Subcutaneous adipose tissue (tissue), 4 donors: ENCODE data around the gene FHAD1. TPM values are rescaled to one million over a fixed set of nuclear protein-coding genes. Genes with fewer than 3 reads are reported as not detected.

Experiments
- total RNA-seq, 4 donors: library from RNA; depleted of rRNA; stranded (reverse); fragments of >200 nt; gene quantifications; one replicate each; pipeline ENCODE4 v1.1.0, GENCODE V29; 2016
- TF ChIP-seq, protein P1 (sequence below): fragments of 450-650 bp; IDR thresholded peaks from one replicate; pipeline ENCODE4 v1.5.1; 2016; ENCODE audit warnings: low read depth, mild to moderate bottlenecking, control low read depth, antibody characterized with exemption, moderate library complexity

FHAD1 gene
- total RNA-seq, 4 donors from 2014 or later = 1.1 to 1.7 TPM; not detected in 2

DNA sequence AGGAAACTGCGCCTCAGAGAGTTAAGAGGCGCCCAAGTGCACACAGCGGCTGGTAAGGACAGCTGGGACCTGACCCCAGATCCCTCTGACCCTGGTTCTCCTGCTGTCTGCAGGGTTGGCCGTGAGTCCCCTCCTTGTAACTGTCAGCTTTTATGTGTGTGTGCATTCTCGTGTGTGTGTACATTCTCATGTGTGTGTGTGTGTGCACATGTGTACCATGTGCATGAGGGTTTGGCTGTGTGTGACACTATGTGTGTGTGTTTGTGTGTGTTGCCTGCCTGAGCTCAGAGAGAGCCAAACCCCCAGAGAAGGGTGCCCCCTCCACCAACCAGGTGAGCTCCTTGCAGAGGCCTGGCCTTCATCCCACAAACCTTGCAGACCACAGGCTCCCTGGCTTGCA lies 136.8 kb downstream of the FHAD1 start:
- TF ChIP-seq, protein P1, sequence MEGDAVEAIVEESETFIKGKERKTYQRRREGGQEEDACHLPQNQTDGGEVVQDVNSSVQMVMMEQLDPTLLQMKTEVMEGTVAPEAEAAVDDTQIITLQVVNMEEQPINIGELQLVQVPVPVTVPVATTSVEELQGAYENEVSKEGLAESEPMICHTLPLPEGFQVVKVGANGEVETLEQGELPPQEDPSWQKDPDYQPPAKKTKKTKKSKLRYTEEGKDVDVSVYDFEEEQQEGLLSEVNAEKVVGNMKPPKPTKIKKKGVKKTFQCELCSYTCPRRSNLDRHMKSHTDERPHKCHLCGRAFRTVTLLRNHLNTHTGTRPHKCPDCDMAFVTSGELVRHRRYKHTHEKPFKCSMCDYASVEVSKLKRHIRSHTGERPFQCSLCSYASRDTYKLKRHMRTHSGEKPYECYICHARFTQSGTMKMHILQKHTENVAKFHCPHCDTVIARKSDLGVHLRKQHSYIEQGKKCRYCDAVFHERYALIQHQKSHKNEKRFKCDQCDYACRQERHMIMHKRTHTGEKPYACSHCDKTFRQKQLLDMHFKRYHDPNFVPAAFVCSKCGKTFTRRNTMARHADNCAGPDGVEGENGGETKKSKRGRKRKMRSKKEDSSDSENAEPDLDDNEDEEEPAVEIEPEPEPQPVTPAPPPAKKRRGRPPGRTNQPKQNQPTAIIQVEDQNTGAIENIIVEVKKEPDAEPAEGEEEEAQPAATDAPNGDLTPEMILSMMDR = no peak

- TF ChIP-seq, protein P1 = no peak
These were observed 137.4 kb downstream of the FHAD1 start for GRCh38 chr1:15384301-15384901.

DNA sequence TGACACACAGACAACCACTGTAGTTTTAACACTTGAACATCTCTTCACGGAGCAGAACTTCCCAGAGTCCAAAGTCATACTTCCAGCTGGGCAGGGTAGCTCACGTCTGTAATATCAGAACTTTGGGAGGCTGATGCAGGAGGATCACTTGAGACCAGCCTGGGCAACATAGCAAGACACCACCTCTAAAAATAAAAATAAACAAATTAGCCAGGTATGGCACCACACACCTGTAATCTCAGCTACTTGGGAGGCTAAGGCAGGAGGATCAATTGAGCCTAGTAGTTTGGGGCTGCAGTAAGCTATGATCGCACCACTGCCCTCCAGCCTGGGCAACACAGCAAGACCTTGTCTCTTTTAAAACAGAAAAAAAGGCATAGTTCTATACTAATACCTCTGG lies 138.4 kb downstream of the FHAD1 start:
- TF ChIP-seq, protein P1 = no peak

DNA sequence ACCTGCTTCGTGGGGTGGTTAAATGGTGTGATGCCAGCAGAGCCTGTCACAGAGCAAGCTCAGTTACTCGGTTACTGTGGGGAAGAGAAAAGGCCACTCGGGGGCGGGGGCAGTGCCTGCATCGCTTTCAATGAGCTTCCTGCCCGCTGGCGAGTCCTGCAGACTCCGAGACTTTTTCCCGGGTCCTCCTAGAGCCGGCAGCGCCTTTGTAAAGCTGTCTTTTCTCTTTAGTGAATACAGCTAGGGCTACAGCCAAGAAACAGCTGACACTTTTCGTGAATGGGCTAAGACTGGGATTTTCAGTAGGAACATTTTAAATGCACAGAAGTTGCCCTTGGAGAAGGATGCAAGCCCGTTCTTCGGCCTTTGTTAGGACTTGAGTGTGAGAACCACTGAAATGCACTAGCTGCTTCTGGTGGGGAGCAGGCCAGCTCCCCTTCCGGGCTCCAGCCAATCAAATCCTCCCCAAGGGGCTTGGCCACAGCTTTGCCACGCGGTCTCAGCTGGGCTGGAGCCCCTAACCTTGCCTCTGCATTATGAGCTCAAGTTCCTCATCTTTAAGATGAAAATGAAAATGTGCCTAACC lies 139.2 kb downstream of the FHAD1 start:
- TF ChIP-seq, protein P1 = no peak

- TF ChIP-seq, protein P1 = no peak
These were observed 141.3 kb downstream of the FHAD1 start for GRCh38 chr1:15388201-15388880.

DNA sequence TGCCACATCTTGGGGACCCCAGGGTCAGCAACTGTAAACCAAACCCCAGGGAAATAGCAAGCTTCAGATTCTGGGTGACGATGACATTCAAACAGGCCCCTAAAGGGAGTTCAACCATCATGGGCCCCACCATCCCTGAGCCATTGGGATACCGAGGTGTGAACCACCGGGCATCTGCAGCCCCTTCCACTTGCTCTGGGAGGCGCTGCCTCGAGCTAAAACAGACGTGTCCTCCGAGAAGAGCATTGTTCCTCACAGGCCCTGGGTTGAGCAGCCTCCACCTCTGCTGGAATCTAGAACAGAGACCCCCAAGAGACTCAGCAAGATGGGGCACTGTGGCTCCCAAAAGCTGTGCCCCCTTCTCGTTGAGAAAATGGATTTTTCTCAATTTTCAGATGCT lies 143.6 kb downstream of the FHAD1 start:
- TF ChIP-seq, protein P1 = no peak

DNA sequence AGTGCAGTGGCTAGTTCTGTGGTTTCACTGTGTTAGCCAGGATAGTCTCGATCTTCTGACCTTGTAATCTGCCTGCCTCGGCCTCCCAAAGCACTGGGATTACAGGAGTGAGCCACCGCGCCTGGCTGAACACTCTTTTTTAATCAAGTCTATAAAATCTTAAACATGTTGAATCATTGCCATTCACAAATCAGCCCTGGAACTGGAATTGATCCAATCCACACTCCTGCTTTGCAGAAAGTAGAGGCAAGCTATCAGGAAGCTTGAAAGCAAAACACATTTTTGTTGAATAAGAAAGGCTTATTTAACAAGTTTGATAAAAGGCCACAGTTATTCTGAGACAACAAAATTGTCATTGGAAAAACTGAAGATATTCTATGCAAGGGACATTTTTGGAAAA lies 144.3 kb downstream of the FHAD1 start:
- TF ChIP-seq, protein P1 = no peak
